GM23338 (cell line): ENCODE measurements around the gene NDST3. TPM values are rescaled to one million over a fixed set of nuclear protein-coding genes. Genes with fewer than 3 reads are reported as not detected.

Experiments
- ATAC-seq: fragments of 200-7000 bp; cut with Tn5 transposase; 3 replicates; pipeline ENCODE4 v1.9.1; 2020
- DNase-seq: peaks from one replicate; pipeline ENCODE4 v3.0.0-alpha.2; 2015; ENCODE audit warnings: low spot score
- H2AFZ ChIP-seq: fragments of 200-600 bp; sonication (generic); 2 replicates; pipeline ENCODE4 v1.8.0; 2016; ENCODE audit warnings: antibody characterized with exemption, mild to moderate bottlenecking, moderate library complexity
- H3F3A ChIP-seq: fragments of 200-600 bp; sonication (generic); replicated peaks from 2 replicates; pipeline ENCODE4 v1.8.0; 2017; ENCODE audit warnings: antibody characterized with exemption, mixed run types, low read depth
- H3K27ac ChIP-seq: fragments of 200-600 bp; sonication (generic); 2 replicates; pipeline ENCODE4 v1.6.1; 2016; ENCODE audit warnings: low read depth
- H3K27me3 ChIP-seq: fragments of 200-600 bp; sonication (generic); 2 replicates; pipeline ENCODE4 v1.8.0; 2016; ENCODE audit warnings: mild to moderate bottlenecking, mixed run types, moderate library complexity; ENCODE audit not compliant: insufficient read depth
- H3K36me3 ChIP-seq: fragments of 200-600 bp; sonication (generic); 2 replicates; pipeline ENCODE4 v1.8.0; 2016; ENCODE audit warnings: mild to moderate bottlenecking; ENCODE audit not compliant: insufficient read depth
- H3K4me1 ChIP-seq: fragments of 200-600 bp; sonication (generic); 2 replicates; pipeline ENCODE4 v1.8.0; 2016; ENCODE audit warnings: mild to moderate bottlenecking, moderate library complexity; ENCODE audit not compliant: insufficient read depth
- H3K4me2 ChIP-seq: fragments of 200-600 bp; sonication (generic); 2 replicates; pipeline ENCODE4 v1.7.1; 2017; ENCODE audit warnings: mixed run types
- H3K4me3 ChIP-seq: fragments of 200-600 bp; sonication (generic); 2 replicates; pipeline ENCODE4 v1.6.1; 2016; ENCODE audit warnings: mixed run types
- H3K79me2 ChIP-seq: fragments of 200-600 bp; sonication (generic); replicated peaks from 2 replicates; pipeline ENCODE4 v1.8.0; 2017; ENCODE audit warnings: mild to moderate bottlenecking; ENCODE audit not compliant: insufficient read depth
- H3K9me2 ChIP-seq: fragments of 200-600 bp; sonication (generic); 2 replicates; pipeline ENCODE4 v1.8.0; 2017; ENCODE audit not compliant: insufficient read depth
- H4K20me1 ChIP-seq: fragments of 200-600 bp; sonication (generic); replicated peaks from 2 replicates; pipeline ENCODE4 v1.8.0; 2017; ENCODE audit warnings: mild to moderate bottlenecking; ENCODE audit not compliant: insufficient read depth
- H3K27ac Mint-ChIP-seq: 2 replicates; pipeline ENCODE4 v1.8.0; 2020; ENCODE audit warnings: inconsistent platforms, mild to moderate bottlenecking, moderate library complexity, mixed read lengths
- H3K27me3 Mint-ChIP-seq: 3 replicates; pipeline ENCODE4 v1.8.0; 2022; ENCODE audit warnings: low read depth, mild to moderate bottlenecking, moderate library complexity, mixed read lengths, inconsistent platforms; ENCODE audit not compliant: insufficient read depth, poor library complexity
- H3K36me3 Mint-ChIP-seq: 3 replicates; pipeline ENCODE4 v1.8.0; 2021; ENCODE audit warnings: low read depth, mild to moderate bottlenecking, inconsistent platforms, moderate library complexity, mixed read lengths
- H3K4me1 Mint-ChIP-seq: 3 replicates; pipeline ENCODE4 v1.8.0; 2020; ENCODE audit warnings: mild to moderate bottlenecking, inconsistent platforms, mixed read lengths
- H3K4me3 Mint-ChIP-seq: 3 replicates; pipeline ENCODE4 v1.8.0; 2021; ENCODE audit warnings: moderate library complexity, mild to moderate bottlenecking, inconsistent platforms, mixed read lengths
- H3K9me3 Mint-ChIP-seq: 3 replicates; pipeline ENCODE4 v1.8.0; 2020; ENCODE audit warnings: moderate library complexity, mild to moderate bottlenecking, inconsistent platforms, mixed read lengths
- EZH2 ChIP-seq: fragments of 200-600 bp; sonication (generic); IDR thresholded peaks from one replicate; pipeline ENCODE4 v1.8.0; 2017; ENCODE audit warnings: antibody characterized with exemption, mild to moderate bottlenecking, low read depth; ENCODE audit not compliant: unreplicated experiment
- EZH2phosphoT487 ChIP-seq: fragments of 200-600 bp; sonication (generic); IDR thresholded peaks from one replicate; pipeline ENCODE4 v1.8.1; 2018; ENCODE audit warnings: antibody characterized with exemption; ENCODE audit not compliant: unreplicated experiment
- JUNB ChIP-seq: IDR thresholded peaks from one replicate; pipeline ENCODE4 v1.6.1; 2016; ENCODE audit warnings: antibody characterized with exemption; ENCODE audit not compliant: unreplicated experiment
- POLR2AphosphoS5 ChIP-seq: IDR thresholded peaks from 2 replicates; pipeline ENCODE4 v1.6.1; 2016; ENCODE audit warnings: antibody characterized with exemption, low read depth
- REST ChIP-seq: IDR thresholded peaks from one replicate; pipeline ENCODE4 v1.6.1; 2018; ENCODE audit warnings: antibody characterized with exemption; ENCODE audit not compliant: unreplicated experiment
- STAT1 ChIP-seq: IDR thresholded peaks from one replicate; pipeline ENCODE4 v1.6.1; 2016; ENCODE audit warnings: antibody characterized with exemption; ENCODE audit not compliant: unreplicated experiment
- ZNF462 ChIP-seq: fragments of 250-450 bp; sonication (Bioruptor Pico); IDR thresholded peaks from 2 replicates; pipeline ENCODE4 v1.5.0; 2020; ENCODE audit warnings: mild to moderate bottlenecking, moderate library complexity
- polyA plus RNA-seq: library from polyadenylated mRNA; unstranded; fragments of >200 nt; fragmentation: Nextera tagmentation; extraction: Ambion mirVana; gene quantifications from 2 replicates; pipeline ENCODE4 v1.2.1, GENCODE V29; 2016
- total RNA-seq: library from RNA; depleted of rRNA; stranded (reverse); fragments of >200 nt; shearing (Covaris generic); gene quantifications from 2 replicates; pipeline ENCODE4 v1.2.3, GENCODE V29; 2014
- TF ChIP-seq, protein P1 (sequence below): IDR thresholded peaks from 2 replicates; pipeline ENCODE4 v1.6.1; 2016; ENCODE audit warnings: antibody characterized with exemption

NDST3 gene
- total and polyA plus RNA-seq, 2 experiments from 2014 or later = 0.19 to 0.56 TPM

DNA sequence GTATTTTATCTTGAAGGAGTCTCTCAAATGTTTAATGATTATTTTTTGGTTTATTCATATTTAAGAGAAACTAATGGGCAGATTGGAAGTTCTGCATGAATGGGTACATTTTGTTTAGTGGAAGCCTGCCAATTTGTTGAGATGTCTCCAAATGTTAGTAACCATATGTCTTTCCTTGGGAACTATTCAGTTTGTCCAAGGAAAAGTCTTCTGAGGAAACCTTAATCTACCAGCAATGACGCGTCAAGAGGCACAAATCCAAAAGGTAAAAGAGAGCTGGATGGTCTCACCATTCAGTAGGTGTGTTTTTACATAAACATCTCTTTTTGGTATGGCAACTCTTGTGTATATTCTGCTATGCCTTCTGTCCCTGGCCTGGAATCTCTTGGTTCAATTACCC, 37.4 kb upstream of the NDST3 start (continued):
- TF ChIP-seq REST = no peak
- no peak for TF ChIP-seq JUNB
- no peak for TF ChIP-seq POLR2AphosphoS5
- no peak for TF ChIP-seq STAT1
- TF ChIP-seq, protein P1, sequence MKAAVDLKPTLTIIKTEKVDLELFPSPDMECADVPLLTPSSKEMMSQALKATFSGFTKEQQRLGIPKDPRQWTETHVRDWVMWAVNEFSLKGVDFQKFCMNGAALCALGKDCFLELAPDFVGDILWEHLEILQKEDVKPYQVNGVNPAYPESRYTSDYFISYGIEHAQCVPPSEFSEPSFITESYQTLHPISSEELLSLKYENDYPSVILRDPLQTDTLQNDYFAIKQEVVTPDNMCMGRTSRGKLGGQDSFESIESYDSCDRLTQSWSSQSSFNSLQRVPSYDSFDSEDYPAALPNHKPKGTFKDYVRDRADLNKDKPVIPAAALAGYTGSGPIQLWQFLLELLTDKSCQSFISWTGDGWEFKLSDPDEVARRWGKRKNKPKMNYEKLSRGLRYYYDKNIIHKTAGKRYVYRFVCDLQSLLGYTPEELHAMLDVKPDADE = no peak

- Histone ChIP-seq H3K4me1 (no peaks in the 10 kb centered on the region), H3F3A (no peaks in the 10 kb centered on the region), H3K4me2 (no peak overlapping the region), H4K20me1 (no peaks in the 10 kb centered on the region), H3K36me3 (no peaks in the 10 kb centered on the region), H3K9me2 (no peaks in the 10 kb centered on the region), H3K27me3 (no peaks in the 10 kb centered on the region), H2AFZ (no peak overlapping the region), H3K27ac (no peak overlapping the region), H3K79me2 (no peaks in the 10 kb centered on the region), H3K4me3 (no peak overlapping the region)
- Mint-ChIP-seq H3K36me3 (no peaks in the 10 kb centered on the region), H3K27ac (no peak overlapping the region), H3K9me3 (no peaks in the 10 kb centered on the region), H3K27me3 (no peaks in the 10 kb centered on the region), H3K4me1 (no peaks in the 10 kb centered on the region), H3K4me3 (no peak overlapping the region)
- ATAC-seq (no peak), DNase-seq (no peak)
- TF ChIP-seq EZH2 = no peak
- no peak for TF ChIP-seq ZNF462
- no peak for TF ChIP-seq EZH2phosphoT487
Observed at GRCh38 chr4:118004088-118004487, 30.2 kb upstream of the NDST3 start.
